Esophagus muscularis mucosa (tissue), 3 donors: Measurements from ENCODE around the gene BIN1.

Experiments
- CTCF ChIP-seq, 3 experiments: fragments of 200-600 bp in 2 of 3; fragments of 450-650 bp in 1 of 3; sonication (generic) in 2 of 3; IDR thresholded peaks; one replicate each; pipeline ENCODE4 v1.5.1; 2017 to 2019; ENCODE audit warnings: antibody characterized with exemption in 3 of 3, mild to moderate bottlenecking in 2 of 3, moderate library complexity in 1 of 3
- EP300 ChIP-seq: sonication (generic); formaldehyde crosslinking; IDR thresholded peaks from one replicate; pipeline ENCODE4 v1.6.1; 2017; ENCODE audit warnings: antibody characterized with exemption

GRCh38 chr2:127118038-127118437 is 11.1 kb upstream of the BIN1 start:
- TF ChIP-seq CTCF (IDR thresholded peaks at IDR 0.05) (no peak), EP300 (no peak)
